ENCODE results near the gene UFSP2.

The UFSP2 gene

GRCh38 chr4:185352741-185353140 lies 73.0 kb downstream of the UFSP2 start:
- no peak for DNase-seq (ENCODE audit: low read depth in 3 of 3)

GRCh38 chr4:185352202-185352601 lies 73.6 kb downstream of the UFSP2 start:
- no peak for DNase-seq (ENCODE audit: low read depth in 3 of 3)

DNA sequence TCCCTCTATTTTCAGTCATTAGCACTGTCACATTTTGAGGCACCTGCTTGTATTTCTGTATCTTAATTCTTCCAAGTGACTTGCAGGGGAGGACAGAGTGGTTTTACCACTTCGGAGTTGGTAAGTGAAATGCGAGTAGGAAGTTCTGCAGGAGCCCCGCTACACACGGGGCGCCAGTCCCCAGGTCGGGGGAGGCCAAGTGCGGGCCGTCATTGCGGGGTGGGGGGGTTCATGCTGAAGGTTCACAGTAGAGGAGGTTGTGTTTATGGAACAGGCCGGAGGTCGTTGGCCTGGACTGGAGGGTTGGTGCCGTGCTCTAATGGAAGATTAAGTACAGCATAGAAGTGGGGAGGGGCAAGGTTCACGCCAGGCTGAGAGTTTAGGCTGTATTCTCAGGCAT lies 74.1 kb downstream of the UFSP2 start:
- no peak for DNase-seq (ENCODE audit: low read depth in 3 of 3)

Data from stimulated activated CD4-positive, alpha-beta T cell treated with anti-CD3 and anti-CD28 coated beads, TNF-alpha, amount 100 ng/mL, for 48 hours (primary cell).